Lower leg skin (tissue), 4 donors: ENCODE measurements around the gene LRRC57. TPM values are rescaled to one million over a fixed set of nuclear protein-coding genes. Genes with fewer than 3 reads are reported as not detected.

Experiments
- DNase-seq, 2 donors: peaks; one replicate each; pipeline ENCODE4 v3.0.0-alpha.2; 2019; ENCODE audit warnings: low spot score in 2 of 2
- H3K4me3 ChIP-seq: fragments of 200-600 bp; sonication (generic); 2 replicates; pipeline ENCODE4 v1.5.1; 2017; ENCODE audit warnings: mild to moderate bottlenecking, low read depth; ENCODE audit not compliant: poor library complexity, severe bottlenecking
- CTCF ChIP-seq, 3 donors: fragments of 450-650 bp; IDR thresholded peaks; one replicate each; pipeline ENCODE4 v1.5.1; 2016; ENCODE audit warnings: antibody characterized with exemption in 3 of 3, mild to moderate bottlenecking in 3 of 3, moderate library complexity in 2 of 3
- POLR2A ChIP-seq, 2 donors: fragments of 450-650 bp; IDR thresholded peaks; one replicate each; pipeline ENCODE4 v1.6.1; 2016 to 2017; ENCODE audit warnings: antibody characterized with exemption in 2 of 2, mild to moderate bottlenecking in 1 of 2, moderate library complexity in 1 of 2
- WGBS, 2 donors: methylation state at CpG; one replicate each; pipeline ENCODE4 v1.1.5; 2018; 5-methylcytosine and 5-hydroxymethylcytosine counted together
- intact Hi-C: fragments of 100-400 bp; cut with DNase I; formaldehyde crosslinking; loops from one replicate; pipeline ENCODE4 v1.15.0; 2023; ENCODE audit warnings: low total_unique reads
- total RNA-seq, 4 donors: library from RNA; depleted of rRNA; stranded (reverse); fragments of >200 nt; gene quantifications; one replicate each; pipeline ENCODE4 v1.1.0, GENCODE V29; 2016

The LRRC57 gene
- total RNA-seq, 4 donors from 2014 or later, result 13.0 to 29.6 (median 24.3) TPM

GRCh38 chr15:42591238-42591934, 42.8 kb upstream of the LRRC57 start:
- TF ChIP-seq CTCF (IDR thresholded peaks at IDR 0.05), result no peak
- TF ChIP-seq POLR2A (IDR thresholded peaks at IDR 0.05), result no peak
- WGBS, 2 donors, result 83 to 85% methylated on average over 10 of the region's 10 CpGs

DNA sequence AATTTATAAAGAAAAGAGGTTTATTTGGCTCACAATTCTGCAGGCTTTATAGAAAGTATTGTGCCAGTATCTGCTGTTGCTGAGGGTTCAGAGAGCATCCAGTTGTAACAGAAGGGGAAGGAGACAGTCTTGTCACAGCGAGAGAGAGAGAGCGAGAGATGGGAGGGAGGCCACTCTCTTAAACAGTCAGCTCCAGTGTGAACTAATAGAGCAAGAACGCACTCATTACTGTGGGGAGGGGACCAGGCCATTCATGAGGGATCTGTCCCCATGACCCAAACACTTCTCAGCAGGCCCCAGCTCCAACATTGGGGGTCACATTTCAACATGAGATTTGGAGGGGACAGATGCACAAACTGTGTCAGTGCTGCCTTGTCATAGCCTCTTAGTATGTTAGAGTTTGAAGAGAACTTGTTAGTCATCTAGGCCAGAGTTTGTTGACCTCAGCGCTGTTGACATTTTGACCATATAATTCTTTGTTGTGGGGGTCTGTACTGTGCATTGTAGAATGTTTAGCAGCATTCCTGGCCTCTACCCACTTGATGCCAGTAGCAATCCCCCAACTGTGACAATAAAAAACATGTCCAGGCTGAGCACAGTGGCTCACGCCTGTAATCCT, 42.1 kb upstream of the LRRC57 start:
- no peak overlapping the region for H3K4me3 ChIP-seq
- WGBS, 2 donors, result 90 to 99% methylated on average over 5 of the region's 5 CpGs
- no peak for TF ChIP-seq POLR2A (IDR thresholded peaks at IDR 0.05)
- no peak for TF ChIP-seq CTCF (IDR thresholded peaks at IDR 0.05)
- intact Hi-C loops, result no loop called here
- no peak for DNase-seq

More at GRCh38 chr15:42591238-42591934, 42.8 kb upstream of the LRRC57 start:
- H3K4me3 ChIP-seq, result no peak overlapping the region
- DNase-seq, result no peak
- intact Hi-C loops, result no loop called here

- no peak for TF ChIP-seq CTCF (IDR thresholded peaks at IDR 0.05)
Measured at GRCh38 chr15:42584031-42584765, 35.6 kb upstream of the LRRC57 start.

DNA sequence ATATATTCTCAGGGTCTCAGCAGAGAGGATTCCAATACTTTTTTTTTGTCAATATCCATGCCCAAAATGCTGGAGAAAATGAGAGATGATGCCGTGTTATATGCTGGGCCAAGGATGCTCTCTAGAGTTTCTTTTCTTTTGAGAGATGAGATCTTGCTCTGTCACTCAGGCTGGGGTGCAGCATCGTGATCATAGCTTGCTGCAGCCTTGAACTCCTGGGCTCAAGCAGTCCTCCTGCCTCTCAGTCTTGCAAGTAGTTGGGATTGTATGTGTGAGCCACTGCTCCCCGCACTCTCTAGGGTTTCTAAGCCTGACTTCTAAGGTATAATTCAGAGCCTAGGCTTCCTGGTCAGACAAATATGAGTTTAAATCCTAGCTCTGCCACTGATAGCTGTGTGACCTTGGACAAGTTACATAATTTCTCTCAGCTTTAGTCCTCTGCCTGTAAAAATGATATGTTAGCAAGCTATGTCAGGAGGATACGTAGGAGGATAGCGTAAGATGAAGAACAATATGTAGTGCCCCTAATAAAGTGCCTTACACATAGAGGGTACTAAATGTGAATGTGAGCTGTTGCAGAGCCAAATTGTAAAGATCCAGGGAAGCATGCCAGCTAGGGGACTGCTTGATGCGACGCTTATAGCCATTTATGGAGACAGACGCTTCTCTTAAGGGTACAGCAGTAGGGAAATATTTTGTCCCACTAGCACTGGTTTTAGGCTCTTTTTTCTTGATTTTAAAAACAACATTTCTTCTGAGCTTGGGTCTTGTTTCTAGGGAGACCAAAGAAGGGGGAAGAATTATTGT, 34.2 kb upstream of the LRRC57 start:
- H3K4me3 ChIP-seq, result no peak overlapping the region
- DNase-seq, result no peak
- no peak for TF ChIP-seq CTCF (IDR thresholded peaks at IDR 0.05)
- no peak for TF ChIP-seq POLR2A (IDR thresholded peaks at IDR 0.05)
- intact Hi-C loops, result no loop called here
- 79 to 81% methylated on average over 8 of the region's 8 CpGs for WGBS, 2 donors

More at GRCh38 chr15:42584031-42584765, 35.6 kb upstream of the LRRC57 start:
- no peak for DNase-seq
- H3K4me3 ChIP-seq, result no peak overlapping the region
- 60 to 66% methylated on average over 4 of the region's 4 CpGs for WGBS, 2 donors
- intact Hi-C loops, result no loop called here

GRCh38 chr15:42581272-42581730, 32.7 kb upstream of the LRRC57 start:
- 1 to 2% methylated on average over 33 to 35 of the region's 37 CpGs for WGBS, 2 donors
- no peak overlapping the region for H3K4me3 ChIP-seq
- no peak for TF ChIP-seq CTCF (IDR thresholded peaks at IDR 0.05)
- TF ChIP-seq POLR2A (IDR thresholded peaks at IDR 0.05), result no peak
- peak; percentile 80 to 97 for DNase-seq
- intact Hi-C loops, result no loop called here
